Astrocyte of the hippocampus (primary cell): ENCODE measurements around the gene SUPT20HL1.
"Not testable (repeated sequence)": the region's sequence is repeated elsewhere in the genome, so short reads cannot be mapped to it uniquely, and the experiment has no call there.

Source experiments
- DNase-seq: peaks from one replicate; pipeline ENCODE4 v3.0.0; 2011; ENCODE audit warnings: low read depth, low spot score

SUPT20HL1 gene

GRCh38 chrX:24360272-24360671 is at the start of gene SUPT20HL1:
Gene SUPT20HL1 (plus strand): TSS chrX:24360639. CDS start chrX:24362761, 2,122 bp downstream.
- no peak for DNase-seq

- DNase-seq = peak; percentile 10
Observed at GRCh38 chrX:24310916-24311315, 49.5 kb upstream of the SUPT20HL1 start.

GRCh38 chrX:24311507-24312248 is 48.8 kb upstream of the SUPT20HL1 start:
- not testable (repeated sequence) for DNase-seq

- DNase-seq = not testable (repeated sequence)
Observed at GRCh38 chrX:24312249-24312607, 48.2 kb upstream of the SUPT20HL1 start.

- no peak for DNase-seq
Observed at GRCh38 chrX:24314019-24314635, 46.3 kb upstream of the SUPT20HL1 start, which contains the start of gene SUPT20HL2. Gene SUPT20HL2 (minus strand): TSS chrX:24314069. CDS start chrX:24313315, 754 bp downstream.

GRCh38 chrX:24316111-24316510 is 44.3 kb upstream of the SUPT20HL1 start:
- no peak for DNase-seq

GRCh38 chrX:24317567-24317966 is 42.9 kb upstream of the SUPT20HL1 start:
- no peak for DNase-seq

GRCh38 chrX:24321741-24322395 is 38.6 kb upstream of the SUPT20HL1 start:
- no peak for DNase-seq

DNA sequence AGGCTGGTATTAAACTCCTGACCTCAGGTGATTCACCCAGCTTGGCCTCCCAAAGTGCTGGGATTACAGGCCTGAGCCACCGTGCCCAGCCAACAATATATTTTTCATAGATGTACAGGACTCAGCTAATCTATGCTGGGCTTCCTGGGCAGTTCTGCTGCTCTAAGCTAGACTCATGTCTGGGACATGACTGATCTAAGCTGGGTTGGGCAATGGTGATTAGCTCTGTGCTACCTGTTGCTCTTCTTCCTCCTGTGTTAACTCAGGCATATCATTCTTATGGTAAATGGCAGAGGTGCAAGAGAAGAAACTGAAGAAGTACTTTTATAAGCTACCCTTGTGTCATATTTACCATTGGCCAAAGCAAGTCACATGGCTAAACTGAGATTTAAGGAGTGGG is 35.2 kb upstream of the SUPT20HL1 start:
- no peak for DNase-seq

- peak; percentile 15 for DNase-seq
Observed at GRCh38 chrX:24332878-24333277, 27.6 kb upstream of the SUPT20HL1 start.

- DNase-seq = no peak
Observed at GRCh38 chrX:24333371-24333770, 27.1 kb upstream of the SUPT20HL1 start.

DNA sequence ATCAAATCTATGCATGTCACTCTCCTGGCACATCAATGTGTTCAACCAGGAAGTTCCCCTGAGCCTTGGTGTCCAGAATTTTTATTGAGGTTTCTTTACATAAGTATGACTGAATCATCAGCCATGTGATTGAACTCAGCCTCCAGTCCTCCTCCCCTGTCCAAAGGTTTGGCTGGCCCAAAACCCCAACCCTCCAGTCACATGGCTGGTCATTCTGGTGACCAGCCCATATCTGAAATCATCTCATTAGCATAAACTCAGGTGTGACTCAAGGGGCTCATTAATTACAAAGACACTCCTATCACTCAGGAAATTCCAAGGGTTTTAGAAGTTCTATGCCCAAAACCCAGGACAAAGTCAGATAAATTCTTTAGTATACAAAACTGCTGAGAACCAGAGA is 26.0 kb upstream of the SUPT20HL1 start:
- peak; percentile 20 for DNase-seq

DNA sequence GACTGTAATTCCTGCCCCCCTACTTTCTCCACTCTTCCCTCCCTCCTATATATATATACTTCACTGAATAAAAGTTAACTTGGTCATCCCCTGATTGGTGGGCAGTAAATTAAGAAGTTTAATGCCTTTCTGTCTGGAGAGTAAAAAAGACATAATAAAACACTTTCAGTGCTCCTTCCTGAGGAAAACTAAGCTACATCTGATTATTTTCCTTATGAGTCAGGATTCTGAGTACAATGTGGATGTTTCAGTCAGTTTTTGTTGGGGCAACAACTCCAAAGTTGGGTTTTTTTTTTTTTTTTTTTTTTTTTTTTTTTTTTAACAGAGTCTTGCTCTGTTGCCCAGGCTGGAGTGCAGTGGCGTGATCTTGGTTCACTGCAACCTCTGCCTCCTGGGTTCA is 24.6 kb upstream of the SUPT20HL1 start:
- no peak for DNase-seq

- DNase-seq = no peak
Observed at GRCh38 chrX:24339911-24340310, 20.5 kb upstream of the SUPT20HL1 start.

DNA sequence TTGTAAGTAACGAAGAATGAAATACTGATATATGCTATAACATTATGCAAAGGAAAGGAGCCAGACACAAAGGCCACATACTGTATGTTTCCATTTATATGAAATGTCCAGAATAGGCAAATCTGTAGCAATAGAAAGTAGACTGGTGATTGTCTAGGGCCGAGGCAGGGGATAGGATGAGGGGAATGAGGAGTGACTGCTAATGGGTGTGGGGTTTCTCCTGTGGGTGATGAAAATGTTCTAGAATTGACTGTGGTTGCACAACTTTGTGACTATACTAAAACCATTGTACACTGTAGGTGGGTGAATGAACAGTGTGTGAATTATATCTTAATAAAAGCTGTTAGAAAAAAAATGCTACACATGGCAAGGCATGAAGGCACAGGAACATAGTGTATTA is 19.9 kb upstream of the SUPT20HL1 start:
- no peak for DNase-seq

GRCh38 chrX:24341795-24342194 is 18.6 kb upstream of the SUPT20HL1 start:
- DNase-seq = no peak

GRCh38 chrX:24343719-24344118 is 16.7 kb upstream of the SUPT20HL1 start:
- no peak for DNase-seq

- DNase-seq = no peak
Observed at GRCh38 chrX:24347881-24348280, 12.6 kb upstream of the SUPT20HL1 start.

- no peak for DNase-seq
Observed at GRCh38 chrX:24350217-24350616, 10.2 kb upstream of the SUPT20HL1 start.

DNA sequence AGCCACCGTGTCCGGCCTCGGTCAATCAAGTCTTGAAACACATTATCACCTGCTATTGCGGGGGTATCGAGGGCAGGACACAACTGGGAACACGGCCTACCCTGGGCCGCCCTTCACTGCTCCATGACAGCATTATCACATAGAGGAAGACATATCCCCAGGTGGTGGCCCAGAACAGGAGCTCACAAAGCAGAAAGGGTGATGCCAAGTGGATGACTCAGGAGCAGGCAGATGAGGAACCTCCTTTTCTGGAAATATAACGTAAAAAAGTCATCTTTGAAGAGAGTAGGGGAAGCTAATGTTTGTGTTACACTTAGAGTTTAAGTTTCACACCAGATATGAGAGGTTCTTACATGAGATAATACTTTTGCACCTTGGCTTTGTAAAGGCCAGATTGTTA is 5.3 kb upstream of the SUPT20HL1 start:
- DNase-seq = no peak

DNA sequence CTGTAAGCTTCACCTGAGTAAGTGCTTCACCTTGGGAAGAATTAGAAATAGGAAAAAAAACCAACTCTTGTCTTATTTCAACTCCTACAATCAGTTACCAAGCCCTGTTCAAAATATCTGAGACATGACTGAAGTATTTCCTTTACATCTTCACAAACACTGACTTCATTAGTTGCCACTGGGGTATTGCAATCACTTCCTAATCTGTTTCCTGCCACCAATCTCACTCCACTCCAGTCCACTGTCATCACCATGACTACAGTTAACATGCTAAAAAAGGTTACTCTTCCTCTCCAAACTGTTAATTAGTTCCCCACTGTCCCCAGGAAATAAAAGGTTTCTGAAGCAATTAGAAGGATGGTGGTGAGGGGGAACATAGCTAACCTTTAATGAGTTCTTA is 3.3 kb upstream of the SUPT20HL1 start:
- DNase-seq = no peak

GRCh38 chrX:24362089-24362745 is 1.8 kb downstream of the SUPT20HL1 start:
- not testable (repeated sequence) for DNase-seq
